Ishikawa (cell line): ENCODE results near the gene PPP1R37.

ENCODE experiments used
- CEBPB ChIP-seq: IDR thresholded peaks from 2 replicates; pipeline ENCODE4 v1.6.1; 2012
- EP300 ChIP-seq: IDR thresholded peaks from 2 replicates; pipeline ENCODE4 v1.6.1; 2012; ENCODE audit warnings: borderline replicate concordance
- NFIC ChIP-seq: IDR thresholded peaks from 2 replicates; pipeline ENCODE4 v1.6.1; 2012
- TCF12 ChIP-seq: IDR thresholded peaks from 2 replicates; pipeline ENCODE4 v1.6.1; 2012; ENCODE audit warnings: low read depth

DNA sequence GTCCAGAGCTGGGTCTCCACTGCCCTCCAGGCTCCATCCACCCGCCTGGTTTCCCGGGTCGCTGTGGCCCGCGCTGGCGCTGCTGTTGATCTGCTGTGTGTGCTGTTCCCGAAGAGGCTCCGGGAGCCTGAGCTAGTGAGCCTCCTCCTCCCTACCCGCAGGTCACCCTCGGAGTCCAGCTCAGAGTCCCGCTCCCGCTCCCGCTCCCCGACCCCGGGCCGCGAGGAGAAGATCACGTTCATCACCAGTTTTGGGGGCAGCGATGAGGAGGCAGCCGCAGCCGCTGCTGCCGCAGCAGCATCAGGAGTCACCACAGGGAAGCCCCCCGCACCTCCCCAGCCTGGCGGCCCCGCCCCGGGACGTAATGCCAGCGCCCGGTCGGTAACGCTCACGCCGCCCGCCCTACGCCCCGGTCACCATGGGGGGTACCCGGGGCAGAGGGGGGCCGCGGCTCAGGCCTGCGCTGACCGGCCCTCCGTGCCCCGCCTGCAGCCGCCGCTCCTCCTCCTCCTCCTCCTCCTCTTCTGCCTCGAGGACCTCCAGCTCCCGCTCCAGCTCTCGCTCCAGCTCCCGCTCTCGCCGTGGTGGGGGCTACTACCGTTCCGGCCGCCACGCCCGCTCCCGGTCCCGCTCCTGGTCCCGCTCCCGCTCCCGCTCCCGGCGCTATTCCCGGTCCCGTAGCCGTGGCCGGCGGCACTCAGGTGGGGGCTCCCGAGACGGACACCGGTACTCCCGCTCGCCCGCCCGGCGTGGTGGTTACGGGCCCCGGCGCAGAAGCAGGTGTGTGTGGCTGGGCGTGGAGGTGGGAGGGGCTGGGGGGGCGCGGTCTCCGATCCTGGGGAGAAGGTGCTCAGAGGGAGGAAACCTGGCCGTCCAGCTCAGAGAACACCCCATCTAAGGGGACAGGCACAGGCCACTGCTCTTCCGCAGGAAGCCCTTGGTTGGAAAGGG, 28.9 kb upstream of the PPP1R37 start:
- TF ChIP-seq TCF12, result no peak
- no peak for TF ChIP-seq CEBPB
- TF ChIP-seq EP300, result no peak
- no peak for TF ChIP-seq NFIC
